ENCODE data around the gene PGAM5. TPM values are rescaled to one million over a fixed set of nuclear protein-coding genes. Genes with fewer than 3 reads are reported as not detected.
A peak's percentile ranks its signal among the peaks of the same experiment; 100 is the strongest.

Gene PGAM5
- total and polyA plus RNA-seq, 8 donors = 1.8 to 49.8 (median 15.5) TPM

GRCh38 chr12:132771126-132771838 lies 60.6 kb downstream of the PGAM5 start:
- Histone ChIP-seq H3K9me3 (no peaks in the 10 kb centered on the region), H3K4me3 (no peak overlapping the region), H3K4me1 (peaks cover 7 to 35% (median 12%) of the 10 kb centered on the region in 4 donors), H3K27me3 (no peaks in the 10 kb centered on the region), H3K27ac (peak overlapping the region in 2 of 5 donors; percentile 8 to 70), H3K36me3 (peaks cover 39 to 74% (median 72%) of the 10 kb centered on the region in 4 donors)
- TF ChIP-seq CTCF (IDR thresholded peaks at IDR 0.05) = no peak
- no peak for TF ChIP-seq EP300 (IDR thresholded peaks at IDR 0.05)
- TF ChIP-seq POLR2AphosphoS5 (IDR thresholded peaks at IDR 0.05) = no peak
- TF ChIP-seq POLR2A (IDR thresholded peaks at IDR 0.05) = no peak
- peak in 1 of 2 donors; percentile 34 for DNase-seq
- 75 to 90% (median 86%) methylated on average over 15 of the region's 15 CpGs for WGBS, 5 donors
- intact Hi-C loops (cut with DNase I; ENCODE audit: low total_unique reads) = no loop called here

Small RNA genes within 50 kb of the gene (small RNA-seq; reads per million reads assigned to genes)
- gene RNA5SP379 = 0 reads per million in 4 donors

Other genes starting within 250 kb of the PGAM5 start
- gene FBRSL1, start 220.7 kb upstream of the PGAM5 start, total RNA-seq = 100 to 1,000 TPM in 1 of 5 donors, 10 to 100 TPM in 2, 1 to 10 TPM in 2; 5.3 to 110 (median 51.1) TPM
- gene FBRSL1, start 220.7 kb upstream of the PGAM5 start, polyA plus RNA-seq = 10 to 100 TPM; 13.3 to 17.6 (median 13.7) TPM
- not detected for gene LRCOL1, start 100.3 kb upstream of the PGAM5 start, total RNA-seq
- under 1 TPM in 1 of 3 donors, not detected in 2; 0.60 TPM for gene LRCOL1, start 100.3 kb upstream of the PGAM5 start, polyA plus RNA-seq
- gene P2RX2, start 92.1 kb upstream of the PGAM5 start, total RNA-seq = not detected
- gene P2RX2, start 92.1 kb upstream of the PGAM5 start, polyA plus RNA-seq = under 1 TPM in 2 of 3 donors, not detected in 1; 0.19 to 0.78 TPM
- 100 to 1,000 TPM in 1 of 5 donors, 10 to 100 TPM in 4; 40.8 to 144 (median 72.2) TPM for gene POLE, start 23.5 kb upstream of the PGAM5 start, total RNA-seq
- gene POLE, start 23.5 kb upstream of the PGAM5 start, polyA plus RNA-seq = 10 to 100 TPM; 12.7 to 27.9 (median 13.8) TPM
- 100 to 1,000 TPM in 2 of 5 donors, 10 to 100 TPM in 3; 29.9 to 274 (median 89.7) TPM for gene PXMP2, start 23.3 kb upstream of the PGAM5 start, total RNA-seq
- gene PXMP2, start 23.3 kb upstream of the PGAM5 start, polyA plus RNA-seq = 10 to 100 TPM; 40.7 to 97.3 (median 90.5) TPM
- 10 to 100 TPM; 26.3 to 75.9 (median 73.4) TPM for gene ANKLE2, start 51.0 kb downstream of the PGAM5 start, total RNA-seq
- 10 to 100 TPM in 2 of 3 donors, 1 to 10 TPM in 1; 8.1 to 26.8 (median 10.7) TPM for gene ANKLE2, start 51.0 kb downstream of the PGAM5 start, polyA plus RNA-seq
- gene GOLGA3, start 118.0 kb downstream of the PGAM5 start, total RNA-seq = 100 to 1,000 TPM in 2 of 5 donors, 10 to 100 TPM in 3; 53.7 to 204 (median 75.5) TPM
- gene GOLGA3, start 118.0 kb downstream of the PGAM5 start, polyA plus RNA-seq = 10 to 100 TPM in 2 of 3 donors, 1 to 10 TPM in 1; 8.8 to 29.2 (median 17.9) TPM
- gene CHFR, start 176.8 kb downstream of the PGAM5 start, total RNA-seq = 100 to 1,000 TPM in 1 of 5 donors, 10 to 100 TPM in 4; 48.7 to 107 (median 73.3) TPM
- 10 to 100 TPM; 14.7 to 20.8 (median 15.4) TPM for gene CHFR, start 176.8 kb downstream of the PGAM5 start, polyA plus RNA-seq
- 10 to 100 TPM in 2 of 5 donors, 1 to 10 TPM in 2, under 1 TPM in 1; 0.58 to 16.9 (median 8.2) TPM for gene ZNF605, start 245.5 kb downstream of the PGAM5 start, total RNA-seq
- 1 to 10 TPM in 2 of 3 donors, under 1 TPM in 1; 0.92 to 2.5 (median 2.2) TPM for gene ZNF605, start 245.5 kb downstream of the PGAM5 start, polyA plus RNA-seq